Breast epithelium (tissue), 4 donors: ENCODE results near the gene JCAD. TPM values are rescaled to one million over a fixed set of nuclear protein-coding genes. Genes with fewer than 3 reads are reported as not detected.
A peak's percentile ranks its signal among the peaks of the same experiment; 100 is the strongest.

Experiments
- DNase-seq, 2 donors: peaks; one replicate each; pipeline ENCODE4 v3.0.0-alpha.2; 2019; ENCODE audit warnings: low spot score in 2 of 2
- H3K27ac ChIP-seq, 2 donors: fragments of 200-600 bp; sonication (generic) in 1 of 2; one replicate each; pipeline ENCODE4 v1.5.1; 2016 to 2019; ENCODE audit warnings: mild to moderate bottlenecking in 1 of 2
- H3K27me3 ChIP-seq, 2 donors: fragments of 200-600 bp; sonication (generic) in 1 of 2; one replicate each; pipeline versions ENCODE4 v1.5.1 to v1.6.0; 2017 to 2019; ENCODE audit warnings: control low read depth in 1 of 2, mild to moderate bottlenecking in 1 of 2
- H3K36me3 ChIP-seq: fragments of 200-600 bp; one replicate; pipeline ENCODE4 v1.5.1; 2019
- H3K4me1 ChIP-seq, 2 donors: fragments of 200-600 bp; sonication (generic); one replicate each; pipeline ENCODE4 v1.5.1; 2016 to 2019; ENCODE audit warnings: control low read depth in 1 of 2
- H3K4me3 ChIP-seq, 3 donors: fragments of 200-600 bp; sonication (generic); 1 replicate in 2 of 3; 2 replicates in 1 of 3; pipeline ENCODE4 v1.5.1; 2016 to 2019; ENCODE audit warnings: mild to moderate bottlenecking in 3 of 3, moderate library complexity in 2 of 3
- H3K9me3 ChIP-seq, 2 donors: fragments of 200-600 bp; sonication (generic) in 1 of 2; one replicate each; pipeline ENCODE4 v1.5.1; 2016 to 2019; ENCODE audit warnings: control low read depth in 1 of 2
- POLR2A ChIP-seq: fragments of 450-650 bp; IDR thresholded peaks from one replicate; pipeline ENCODE4 v1.6.1; 2016; ENCODE audit warnings: antibody characterized with exemption, mild to moderate bottlenecking, moderate library complexity
- POLR2AphosphoS5 ChIP-seq, 3 donors: sonication (generic); formaldehyde crosslinking; IDR thresholded peaks; one replicate each; pipeline ENCODE4 v1.6.1; 2017; ENCODE audit warnings: antibody characterized with exemption in 3 of 3
- intact Hi-C: fragments of 100-400 bp; cut with DNase I; formaldehyde crosslinking; loops from one replicate; pipeline ENCODE4 v1.15.1; 2023; ENCODE audit warnings: low total_unique reads
- total RNA-seq, 3 donors: library from RNA; depleted of rRNA; stranded (reverse); fragments of >200 nt; gene quantifications; one replicate each; pipeline ENCODE4 v1.1.0, GENCODE V29; 2016
- TF ChIP-seq, protein P1 (sequence below), 3 donors: fragments of 450-650 bp; IDR thresholded peaks; one replicate each; pipeline ENCODE4 v1.5.1; 2016 to 2017; ENCODE audit warnings: antibody characterized with exemption in 3 of 3, mild to moderate bottlenecking in 3 of 3, moderate library complexity in 3 of 3

JCAD gene
- total RNA-seq, 3 donors from 2014 or later, result 11.1 to 69.3 (median 16.1) TPM

GRCh38 chr10:30062582-30062981, 3.2 kb upstream of the JCAD start:
- no peak for DNase-seq
- no peaks in the 10 kb centered on the region for H3K27me3 ChIP-seq
- intact Hi-C loops, result no loop called here
- H3K27ac ChIP-seq, result no peak overlapping the region
- H3K4me3 ChIP-seq, result no peak overlapping the region
- TF ChIP-seq POLR2A (no peak), POLR2AphosphoS5 (IDR thresholded peaks at IDR 0.05) (no peak)
- no peaks in the 10 kb centered on the region for H3K9me3 ChIP-seq
- H3K36me3 ChIP-seq, result no peaks in the 10 kb centered on the region
- H3K4me1 ChIP-seq, result no peaks in the 10 kb centered on the region

DNA sequence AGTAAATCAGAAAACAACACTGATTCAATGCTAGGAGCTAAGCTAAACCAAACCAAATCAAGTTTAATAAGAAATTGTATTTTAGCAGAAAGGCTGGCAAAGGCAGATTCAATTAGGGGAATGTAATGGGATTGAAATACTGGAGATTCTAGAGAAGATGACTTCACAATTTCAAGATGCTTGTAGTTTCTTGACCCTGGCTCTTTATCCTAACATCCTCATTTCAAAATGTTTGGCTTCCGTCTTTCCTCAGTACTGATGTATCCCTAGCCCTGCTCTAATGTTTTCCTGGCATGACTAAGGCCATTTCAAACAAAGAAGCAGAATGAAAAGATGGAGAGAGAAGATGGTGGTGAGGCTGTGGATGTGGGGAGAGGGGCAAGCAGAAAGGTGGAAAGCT, 2.7 kb upstream of the JCAD start:
- intact Hi-C loops, result no loop called here
- Histone ChIP-seq H3K4me3 (no peak overlapping the region), H3K27me3 (no peaks in the 10 kb centered on the region), H3K4me1 (no peaks in the 10 kb centered on the region), H3K9me3 (no peaks in the 10 kb centered on the region), H3K27ac (no peak overlapping the region), H3K36me3 (no peaks in the 10 kb centered on the region)
- DNase-seq, result no peak
- TF ChIP-seq, protein P1, sequence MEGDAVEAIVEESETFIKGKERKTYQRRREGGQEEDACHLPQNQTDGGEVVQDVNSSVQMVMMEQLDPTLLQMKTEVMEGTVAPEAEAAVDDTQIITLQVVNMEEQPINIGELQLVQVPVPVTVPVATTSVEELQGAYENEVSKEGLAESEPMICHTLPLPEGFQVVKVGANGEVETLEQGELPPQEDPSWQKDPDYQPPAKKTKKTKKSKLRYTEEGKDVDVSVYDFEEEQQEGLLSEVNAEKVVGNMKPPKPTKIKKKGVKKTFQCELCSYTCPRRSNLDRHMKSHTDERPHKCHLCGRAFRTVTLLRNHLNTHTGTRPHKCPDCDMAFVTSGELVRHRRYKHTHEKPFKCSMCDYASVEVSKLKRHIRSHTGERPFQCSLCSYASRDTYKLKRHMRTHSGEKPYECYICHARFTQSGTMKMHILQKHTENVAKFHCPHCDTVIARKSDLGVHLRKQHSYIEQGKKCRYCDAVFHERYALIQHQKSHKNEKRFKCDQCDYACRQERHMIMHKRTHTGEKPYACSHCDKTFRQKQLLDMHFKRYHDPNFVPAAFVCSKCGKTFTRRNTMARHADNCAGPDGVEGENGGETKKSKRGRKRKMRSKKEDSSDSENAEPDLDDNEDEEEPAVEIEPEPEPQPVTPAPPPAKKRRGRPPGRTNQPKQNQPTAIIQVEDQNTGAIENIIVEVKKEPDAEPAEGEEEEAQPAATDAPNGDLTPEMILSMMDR (IDR thresholded peaks at IDR 0.05), result no peak
- TF ChIP-seq POLR2AphosphoS5 (IDR thresholded peaks at IDR 0.05) (no peak), POLR2A (no peak)

DNA sequence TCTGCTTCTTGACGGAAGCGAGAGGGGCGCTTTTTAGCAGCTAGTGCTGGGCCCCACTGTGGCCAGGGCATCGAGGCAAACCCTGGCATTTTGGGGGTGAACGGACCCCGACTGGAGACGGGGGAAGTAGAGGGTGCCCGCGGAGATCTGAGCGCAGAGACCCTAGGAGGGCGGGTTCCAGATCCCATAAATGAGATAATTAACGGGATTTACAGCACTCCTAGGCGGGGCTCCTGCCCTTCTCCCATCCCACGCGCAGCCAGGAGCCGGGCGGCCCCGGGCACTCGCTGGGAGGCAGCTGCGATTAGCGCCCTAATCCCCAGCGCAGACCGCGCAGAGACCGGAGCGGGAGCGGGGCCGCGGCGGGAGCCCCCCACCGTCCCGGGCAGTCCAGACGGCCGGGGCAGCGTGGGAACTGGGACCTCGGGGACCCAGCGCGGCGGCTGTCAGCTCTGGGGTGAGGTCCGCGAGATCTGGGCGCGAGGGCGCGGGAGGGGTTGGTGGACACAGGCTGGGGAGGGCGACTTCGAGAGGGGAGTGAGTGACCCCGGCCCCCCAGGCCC, 735 bp downstream of the JCAD start:
- Histone ChIP-seq H3K27me3 (no peaks in the 10 kb centered on the region), H3K4me3 (peak overlapping the region; percentile 67 to 91 (median 85)), H3K4me1 (no peaks in the 10 kb centered on the region), H3K9me3 (no peaks in the 10 kb centered on the region), H3K27ac (peak overlapping the region; percentile 70 to 91), H3K36me3 (no peaks in the 10 kb centered on the region)
- TF ChIP-seq, protein P1 (IDR thresholded peaks at IDR 0.05), result no peak
- TF ChIP-seq POLR2A (no peak), POLR2AphosphoS5 (IDR thresholded peaks at IDR 0.05) (no peak)
- intact Hi-C loops, result no loop called here
- DNase-seq, result no peak

DNA sequence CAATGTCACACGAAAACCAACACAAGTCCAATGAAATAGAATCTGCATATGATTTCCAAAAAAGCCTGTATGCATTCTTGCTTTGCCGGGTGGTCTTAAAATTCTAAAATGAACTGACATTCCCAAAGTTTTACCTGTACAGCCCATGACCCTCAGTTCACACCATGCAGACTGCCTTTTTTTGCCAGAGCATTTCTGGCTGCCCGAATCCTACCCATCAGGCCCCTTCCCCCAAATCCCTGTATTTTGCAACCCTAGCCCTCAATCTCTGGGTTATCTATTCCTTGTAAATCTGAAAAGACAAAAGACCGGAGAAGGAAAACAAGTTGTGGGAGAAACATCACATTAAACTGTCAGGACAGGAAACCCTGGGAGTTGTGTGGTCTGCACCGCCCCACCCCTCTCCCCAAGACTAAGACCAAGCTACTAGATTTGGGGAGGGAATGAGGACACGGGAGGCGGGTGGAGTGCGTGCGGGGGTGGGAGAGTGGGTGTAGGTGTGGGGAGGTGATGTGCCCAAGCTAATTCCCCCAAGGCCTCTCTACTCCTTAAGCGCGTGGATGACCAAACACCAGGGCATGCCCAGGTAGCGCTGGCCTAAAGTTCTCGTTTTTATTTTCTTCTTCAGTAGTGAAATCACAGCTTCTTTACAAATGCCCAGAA, 1.4 kb downstream of the JCAD start:
- DNase-seq, result no peak
- Histone ChIP-seq H3K4me1 (no peaks in the 10 kb centered on the region), H3K4me3 (peak overlapping the region; percentile 67 to 91 (median 85)), H3K9me3 (no peaks in the 10 kb centered on the region), H3K27me3 (no peaks in the 10 kb centered on the region), H3K27ac (peak overlapping the region; percentile 70 to 91), H3K36me3 (no peaks in the 10 kb centered on the region)
- intact Hi-C loops, result no loop called here
- TF ChIP-seq POLR2AphosphoS5 (IDR thresholded peaks at IDR 0.05) (no peak), POLR2A (no peak)
- TF ChIP-seq, protein P1 (IDR thresholded peaks at IDR 0.05), result no peak

GRCh38 chr10:30057421-30057841, 2.0 kb downstream of the JCAD start:
- no peaks in the 10 kb centered on the region for H3K4me1 ChIP-seq
- no peaks in the 10 kb centered on the region for H3K36me3 ChIP-seq
- H3K4me3 ChIP-seq, result peak overlapping the region; percentile 13 to 91 (median 85)
- no peaks in the 10 kb centered on the region for H3K27me3 ChIP-seq
- no peak for DNase-seq
- no peaks in the 10 kb centered on the region for H3K9me3 ChIP-seq
- intact Hi-C loops, result no loop called here
- peak overlapping the region; percentile 70 to 91 for H3K27ac ChIP-seq
- no peak for TF ChIP-seq POLR2A
- TF ChIP-seq, protein P1 (IDR thresholded peaks at IDR 0.05), result no peak
- TF ChIP-seq POLR2AphosphoS5 (IDR thresholded peaks at IDR 0.05), result no peak
